ENCODE data around the gene RBP5. TPM values are rescaled to one million over a fixed set of nuclear protein-coding genes. Genes with fewer than 3 reads are reported as not detected.

The RBP5 gene
- total and polyA plus RNA-seq, 2 experiments from 2014 or later = 1.5 to 8.9 TPM

DNA sequence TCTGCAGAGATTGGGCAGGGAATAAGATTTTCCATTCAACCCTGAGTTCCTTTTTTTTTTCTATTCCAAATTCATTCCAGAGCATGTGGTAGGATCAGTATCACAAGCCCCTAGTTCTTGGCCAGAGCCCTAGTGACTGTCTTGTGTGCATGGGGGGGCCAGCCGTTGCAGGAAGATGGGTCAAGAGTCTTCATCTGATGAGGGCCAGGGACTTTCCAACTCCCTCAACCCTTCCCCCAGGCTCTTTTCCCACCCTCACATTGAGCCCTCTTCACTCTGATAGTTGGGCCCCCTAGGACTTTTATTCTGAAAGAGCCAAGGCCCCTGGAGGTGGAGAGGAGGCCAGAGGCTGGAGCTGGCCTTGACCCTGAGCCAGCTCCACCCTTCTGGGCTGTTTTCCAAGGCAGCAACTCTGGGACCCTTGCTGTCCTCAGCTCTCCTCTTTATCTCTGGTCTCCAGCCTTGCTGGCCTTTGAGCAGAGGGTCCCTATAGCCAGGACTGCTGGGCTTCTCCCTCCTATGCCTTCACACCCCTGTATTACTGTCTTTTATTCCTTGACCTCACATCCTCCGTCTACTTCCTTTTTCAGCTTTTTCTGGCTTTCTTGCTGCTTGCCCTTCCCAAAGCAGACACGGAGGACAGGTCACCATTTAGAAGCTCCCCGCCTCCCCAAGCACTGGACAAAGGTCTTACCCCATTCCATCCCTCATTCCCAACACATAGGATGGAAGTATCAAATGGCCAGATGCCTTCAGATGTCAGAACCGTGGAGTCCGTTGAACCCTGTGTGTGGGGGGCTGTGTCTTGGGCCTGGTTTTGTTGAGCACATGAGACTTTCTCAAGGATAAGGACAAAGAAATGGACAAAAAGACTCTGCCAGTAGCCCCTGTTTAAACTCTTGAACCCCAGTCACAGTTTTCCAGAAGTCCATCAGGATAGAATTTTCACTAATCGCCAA is 5.6 kb downstream of the RBP5 start:
- no peaks in the 10 kb centered on the region for H3K4me1 ChIP-seq (ENCODE audit: low read depth)
- no peaks in the 10 kb centered on the region for H3K36me3 ChIP-seq
- H3K4me3 ChIP-seq = no peak overlapping the region
- peaks cover 4% of the 10 kb centered on the region for H3K27me3 ChIP-seq
- no peaks in the 10 kb centered on the region for H3K9me3 ChIP-seq (ENCODE audit: low read depth)
- TF ChIP-seq, protein P1, sequence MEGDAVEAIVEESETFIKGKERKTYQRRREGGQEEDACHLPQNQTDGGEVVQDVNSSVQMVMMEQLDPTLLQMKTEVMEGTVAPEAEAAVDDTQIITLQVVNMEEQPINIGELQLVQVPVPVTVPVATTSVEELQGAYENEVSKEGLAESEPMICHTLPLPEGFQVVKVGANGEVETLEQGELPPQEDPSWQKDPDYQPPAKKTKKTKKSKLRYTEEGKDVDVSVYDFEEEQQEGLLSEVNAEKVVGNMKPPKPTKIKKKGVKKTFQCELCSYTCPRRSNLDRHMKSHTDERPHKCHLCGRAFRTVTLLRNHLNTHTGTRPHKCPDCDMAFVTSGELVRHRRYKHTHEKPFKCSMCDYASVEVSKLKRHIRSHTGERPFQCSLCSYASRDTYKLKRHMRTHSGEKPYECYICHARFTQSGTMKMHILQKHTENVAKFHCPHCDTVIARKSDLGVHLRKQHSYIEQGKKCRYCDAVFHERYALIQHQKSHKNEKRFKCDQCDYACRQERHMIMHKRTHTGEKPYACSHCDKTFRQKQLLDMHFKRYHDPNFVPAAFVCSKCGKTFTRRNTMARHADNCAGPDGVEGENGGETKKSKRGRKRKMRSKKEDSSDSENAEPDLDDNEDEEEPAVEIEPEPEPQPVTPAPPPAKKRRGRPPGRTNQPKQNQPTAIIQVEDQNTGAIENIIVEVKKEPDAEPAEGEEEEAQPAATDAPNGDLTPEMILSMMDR (IDR thresholded peaks at IDR 0.05; ENCODE audit: low read depth, low read length) = no peak
- peak in 1 of 2 donors; percentile 19 for DNase-seq (ENCODE audit: low read depth in 1 of 2, low spot score in 1 of 2)
- no peak overlapping the region for H3K27ac ChIP-seq

DNA sequence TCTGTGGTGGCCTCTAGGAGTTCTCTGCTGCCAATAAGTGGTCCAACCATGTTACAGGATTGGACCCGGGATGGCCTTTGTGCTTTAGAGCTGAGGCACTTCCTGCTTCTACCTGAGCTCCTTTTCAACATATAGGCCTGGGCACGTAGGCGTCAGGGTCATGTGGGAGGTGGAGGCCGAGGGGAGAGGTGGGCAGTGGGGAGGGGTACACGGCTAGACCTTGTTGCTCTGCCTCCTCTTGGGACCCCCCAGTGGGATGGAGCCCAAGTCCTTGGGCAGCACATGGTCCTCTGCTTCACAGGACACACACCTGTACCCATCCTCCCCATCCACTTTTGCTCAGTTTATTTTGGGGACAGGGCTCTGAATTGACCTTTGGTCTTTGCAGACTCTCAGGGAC is 7.4 kb downstream of the RBP5 start:
- no peak overlapping the region for H3K4me3 ChIP-seq
- no peaks in the 10 kb centered on the region for H3K4me1 ChIP-seq (ENCODE audit: low read depth)
- no peaks in the 10 kb centered on the region for H3K36me3 ChIP-seq
- TF ChIP-seq, protein P1 (IDR thresholded peaks at IDR 0.05; ENCODE audit: low read depth, low read length) = no peak
- no peak for DNase-seq (ENCODE audit: low read depth in 1 of 2, low spot score in 1 of 2)
- no peaks in the 10 kb centered on the region for H3K9me3 ChIP-seq (ENCODE audit: low read depth)
- no peak overlapping the region for H3K27ac ChIP-seq
- H3K27me3 ChIP-seq = peaks cover 4% of the 10 kb centered on the region

DNA sequence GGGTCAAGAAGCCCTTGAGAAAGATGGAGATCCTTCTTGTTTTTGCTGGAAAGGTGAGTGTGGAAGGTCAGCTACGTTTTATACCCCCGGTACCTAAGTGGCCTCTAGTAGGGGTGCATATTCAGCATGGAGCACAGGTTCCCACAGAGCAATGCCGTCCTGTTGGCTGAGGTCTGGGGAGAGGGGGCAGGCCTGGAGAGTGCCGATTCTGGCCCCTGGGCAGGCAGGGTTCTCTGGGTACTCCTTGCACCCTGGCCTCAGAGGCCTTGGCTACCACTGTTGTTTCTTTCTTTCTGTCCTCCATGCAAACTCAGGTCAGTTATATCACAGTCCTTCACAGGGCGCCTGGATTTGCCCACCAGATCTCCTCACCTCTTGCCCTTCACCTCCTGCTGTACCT is 8.5 kb downstream of the RBP5 start:
- no peak for DNase-seq (ENCODE audit: low read depth in 1 of 2, low spot score in 1 of 2)
- Histone ChIP-seq H3K4me3 (no peak overlapping the region), H3K36me3 (no peaks in the 10 kb centered on the region), H3K27ac (no peak overlapping the region), H3K9me3 (ENCODE audit: low read depth) (no peaks in the 10 kb centered on the region), H3K27me3 (peaks cover 4% of the 10 kb centered on the region), H3K4me1 (ENCODE audit: low read depth) (no peaks in the 10 kb centered on the region)
- TF ChIP-seq, protein P1 (IDR thresholded peaks at IDR 0.05; ENCODE audit: low read depth, low read length) = no peak

DNA sequence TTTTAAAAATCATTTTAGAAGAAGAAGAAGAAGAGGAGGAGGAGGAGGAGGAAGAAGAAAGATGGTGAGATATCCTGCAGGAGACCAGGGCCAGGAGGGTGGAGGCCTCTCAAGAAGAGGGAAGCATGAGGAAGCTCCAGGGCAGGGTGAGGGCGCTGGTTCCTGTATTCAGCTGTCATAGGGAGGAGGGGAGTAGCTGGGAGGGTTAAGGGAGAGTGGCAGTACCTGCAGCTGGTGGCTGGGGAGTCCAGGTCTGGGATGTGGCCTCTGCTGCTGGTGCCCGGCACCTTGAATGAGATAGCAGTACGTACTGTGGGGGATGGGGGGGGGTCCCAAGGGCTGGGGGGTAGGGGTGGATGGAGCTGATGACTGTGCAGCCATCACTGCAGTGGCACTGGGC is 9.8 kb downstream of the RBP5 start:
- no peaks in the 10 kb centered on the region for H3K36me3 ChIP-seq

DNA sequence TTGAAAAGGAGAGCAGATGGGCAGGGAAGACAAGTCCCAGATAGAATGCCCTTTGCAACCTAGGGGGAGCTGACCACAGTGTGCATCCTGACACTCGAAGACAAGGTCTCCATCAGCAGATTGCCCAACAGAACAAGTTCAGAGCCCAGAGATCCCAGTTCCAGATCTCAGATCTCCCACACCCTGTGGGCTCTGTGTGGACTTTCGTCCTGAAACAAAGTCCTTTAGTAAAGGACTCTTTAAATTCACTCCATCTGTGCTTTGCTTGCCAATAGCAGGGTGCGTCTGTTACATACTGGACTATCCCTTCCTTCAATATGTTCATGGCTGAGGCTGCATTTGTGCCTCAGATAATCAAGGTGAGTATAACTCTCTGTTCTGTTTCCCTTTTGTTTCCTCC is 11.0 kb downstream of the RBP5 start:
- no peak overlapping the region for H3K27ac ChIP-seq
- H3K27me3 ChIP-seq = no peaks in the 10 kb centered on the region
- no peaks in the 10 kb centered on the region for H3K9me3 ChIP-seq (ENCODE audit: low read depth)
- no peak overlapping the region for H3K4me3 ChIP-seq
- no peak for DNase-seq (ENCODE audit: low read depth in 1 of 2, low spot score in 1 of 2)
- TF ChIP-seq, protein P1 (IDR thresholded peaks at IDR 0.05; ENCODE audit: low read depth, low read length) = no peak
- no peaks in the 10 kb centered on the region for H3K4me1 ChIP-seq (ENCODE audit: low read depth)
- no peaks in the 10 kb centered on the region for H3K36me3 ChIP-seq

More for the DNA sequence above, 9.8 kb downstream of the RBP5 start:
- no peak overlapping the region for H3K27ac ChIP-seq
- no peak overlapping the region for H3K4me3 ChIP-seq
- H3K9me3 ChIP-seq (ENCODE audit: low read depth) = no peaks in the 10 kb centered on the region
- H3K4me1 ChIP-seq (ENCODE audit: low read depth) = no peaks in the 10 kb centered on the region
- DNase-seq (ENCODE audit: low read depth in 1 of 2, low spot score in 1 of 2) = no peak
- H3K27me3 ChIP-seq = no peaks in the 10 kb centered on the region
- TF ChIP-seq, protein P1 (IDR thresholded peaks at IDR 0.05; ENCODE audit: low read depth, low read length) = no peak
